Stimulated activated CD4-positive, alpha-beta T cell treated with anti-CD3 and anti-CD28 coated beads, Interleukin-4, amount 100 ng/mL, for 4 hours (primary cell): ENCODE results near the gene SELENOK.

Source experiments
- DNase-seq, 2 experiments: peaks; one replicate each; pipeline ENCODE4 v3.0.0-alpha.2; 2020

The SELENOK gene

DNA sequence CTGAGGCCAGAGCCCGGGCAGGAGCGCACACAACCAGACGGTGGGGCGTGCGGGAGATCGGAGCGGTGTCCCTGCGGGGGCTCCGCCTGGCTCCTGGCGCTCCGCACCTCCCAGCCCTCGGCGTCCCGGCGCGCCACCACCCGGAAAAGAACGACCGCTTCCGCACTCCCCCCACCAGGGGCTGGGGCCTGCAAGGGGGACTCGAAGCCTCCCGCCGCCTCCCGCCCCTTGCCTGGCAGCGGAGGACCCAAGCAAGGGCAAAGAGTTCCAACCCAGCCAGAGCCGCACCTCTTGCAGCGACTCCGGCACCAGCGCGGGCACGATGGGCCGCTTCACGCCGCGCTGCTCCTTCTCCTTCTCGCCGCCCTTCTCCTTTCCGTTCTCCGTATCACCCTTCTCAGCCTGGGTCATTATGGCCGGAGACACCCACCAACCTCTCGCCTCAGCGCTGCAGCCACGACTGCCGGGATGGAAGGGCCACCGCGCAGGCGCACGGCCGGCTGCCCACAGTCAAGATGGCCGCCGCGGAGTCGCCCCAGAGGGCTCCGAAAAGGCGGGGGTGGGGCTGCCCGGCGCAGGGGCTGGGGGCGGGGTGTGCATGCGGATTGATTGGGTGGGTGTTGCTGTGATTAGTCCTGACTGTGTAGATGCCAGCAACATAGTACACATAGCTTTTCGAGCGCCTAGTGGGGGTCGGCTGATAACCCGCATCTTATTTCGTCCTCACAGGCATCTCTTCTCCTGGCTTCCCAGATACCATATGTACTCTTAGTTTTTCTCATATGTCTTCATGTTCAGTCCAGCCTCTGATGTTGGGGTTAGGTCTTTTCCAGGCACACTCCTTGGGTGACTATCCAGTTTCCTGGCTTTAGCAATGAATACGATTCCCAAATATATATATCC is 9.7 kb downstream of the SELENOK start, which contains the start of gene ACTR8:
Gene ACTR8, minus strand, starts transcription at position 462 of the 903 bp plus-strand sequence. Its CDS starts 51 bp downstream, at position 411.
- DNase-seq, result peak; percentile 85 to 86

GRCh38 chr3:53880396-53881345 is 11.0 kb downstream of the SELENOK start:
- no peak for DNase-seq

DNA sequence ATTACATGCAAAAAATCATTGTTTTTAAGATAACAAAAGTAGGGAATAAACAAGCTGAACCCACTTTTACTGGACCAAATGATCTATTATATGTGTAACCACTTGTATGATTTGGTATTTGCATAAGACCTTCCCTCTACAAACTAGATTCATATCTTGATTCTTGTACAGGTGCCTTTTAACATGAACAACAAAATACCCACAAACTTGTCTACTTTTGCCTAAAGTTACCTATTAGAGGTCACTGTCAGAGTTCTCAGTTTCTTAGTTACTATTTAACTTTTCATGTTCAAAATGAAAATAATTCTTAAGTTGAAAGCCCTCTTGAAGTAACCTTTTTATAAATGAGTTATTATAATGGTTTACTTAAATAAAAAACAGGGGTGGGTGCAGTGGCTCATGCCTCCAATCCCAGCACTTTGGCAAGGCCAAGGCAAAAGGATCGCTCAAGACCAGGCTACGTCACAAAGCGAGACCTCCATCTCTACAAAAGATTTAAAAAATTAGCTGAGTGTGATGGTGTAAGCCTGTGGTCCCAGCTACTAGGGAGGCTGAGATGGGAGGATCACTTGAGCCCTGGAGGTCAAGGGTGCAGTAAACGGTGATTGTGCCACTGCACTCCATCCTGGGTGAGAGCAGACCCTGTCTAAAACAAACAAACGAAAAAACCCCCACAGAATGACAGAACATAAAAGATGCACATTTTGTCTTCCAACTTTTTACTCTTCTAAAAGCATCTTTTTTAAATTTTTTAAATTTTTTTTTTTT is 25.7 kb downstream of the SELENOK start:
- DNase-seq, result no peak

DNA sequence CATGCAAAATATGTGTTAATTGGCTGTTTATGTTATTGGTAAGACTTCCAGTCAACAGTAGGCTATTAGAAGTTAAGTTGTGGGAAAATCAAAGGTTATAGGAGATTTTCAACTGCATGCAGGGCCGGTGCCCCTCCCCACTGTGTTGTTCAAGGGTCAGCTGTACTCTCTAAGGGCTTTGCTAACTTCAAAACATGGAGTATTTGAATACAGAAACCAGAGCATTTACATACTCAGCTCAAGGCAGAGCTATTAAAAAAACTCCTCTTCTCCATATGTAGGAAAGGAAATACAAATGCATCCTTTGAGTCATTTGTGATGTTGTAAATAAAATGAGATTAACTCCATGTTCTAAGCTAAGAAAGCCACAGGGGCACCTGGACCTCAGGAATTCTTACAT is 28.5 kb downstream of the SELENOK start:
- no peak for DNase-seq

DNA sequence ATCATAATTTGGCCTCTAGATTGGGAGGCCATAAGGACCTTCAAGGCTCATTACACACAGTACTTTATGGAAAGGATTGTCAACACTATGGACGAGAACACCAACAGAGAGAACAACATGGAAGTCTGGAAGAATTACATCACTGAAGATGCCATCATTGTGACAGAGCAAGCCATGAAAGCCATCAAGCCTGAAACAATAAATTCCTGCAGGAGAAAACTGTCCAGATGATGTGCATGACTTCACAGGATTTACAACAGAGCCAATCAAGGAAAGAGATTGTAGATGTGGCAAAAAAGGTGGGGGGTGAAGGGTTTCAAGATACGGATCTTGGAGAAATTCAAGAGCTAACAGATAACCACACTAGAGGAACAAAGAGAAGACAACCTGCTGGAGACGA is 29.4 kb downstream of the SELENOK start:
- no peak for DNase-seq

DNA sequence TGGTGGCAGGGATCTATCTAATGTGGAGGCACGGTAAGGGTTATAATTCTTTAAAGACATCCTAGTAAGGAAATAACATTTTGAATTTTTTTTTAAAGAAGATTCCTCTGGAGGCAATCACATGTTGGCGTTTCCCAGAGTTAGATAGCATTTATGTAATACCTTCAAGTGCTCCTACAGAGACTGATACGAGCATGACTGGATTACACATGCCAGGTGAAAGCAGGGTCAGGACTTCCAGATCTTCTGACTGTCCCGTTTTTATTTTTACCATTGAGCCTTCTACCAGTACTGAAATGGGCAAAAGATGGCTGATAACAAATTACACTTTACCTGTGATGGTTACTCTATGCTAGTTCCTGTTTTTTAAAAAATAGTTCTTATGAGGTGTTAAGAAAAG is 31.5 kb downstream of the SELENOK start:
- DNase-seq, result no peak

DNA sequence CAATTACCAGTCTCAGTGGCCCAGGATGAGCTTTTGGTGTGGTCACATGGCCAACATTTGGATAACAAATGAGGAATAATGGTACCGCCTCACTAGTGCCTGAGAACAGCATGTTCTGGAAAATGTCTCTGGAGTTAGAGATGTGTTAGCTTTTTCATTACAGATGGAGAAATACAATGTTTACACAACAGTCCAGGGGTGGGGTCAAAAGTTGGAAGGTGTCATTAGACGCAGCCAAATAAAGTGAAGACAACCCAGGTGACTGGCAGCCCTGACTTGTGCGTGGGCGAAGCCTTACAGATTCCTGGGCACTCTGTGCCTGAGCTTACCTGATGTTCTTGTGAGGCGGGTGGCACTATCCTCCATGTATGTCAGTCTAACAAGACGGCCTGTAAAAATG is 32.5 kb downstream of the SELENOK start:
- DNase-seq, result no peak

GRCh38 chr3:53858096-53858741 is 33.4 kb downstream of the SELENOK start:
- no peak for DNase-seq

DNA sequence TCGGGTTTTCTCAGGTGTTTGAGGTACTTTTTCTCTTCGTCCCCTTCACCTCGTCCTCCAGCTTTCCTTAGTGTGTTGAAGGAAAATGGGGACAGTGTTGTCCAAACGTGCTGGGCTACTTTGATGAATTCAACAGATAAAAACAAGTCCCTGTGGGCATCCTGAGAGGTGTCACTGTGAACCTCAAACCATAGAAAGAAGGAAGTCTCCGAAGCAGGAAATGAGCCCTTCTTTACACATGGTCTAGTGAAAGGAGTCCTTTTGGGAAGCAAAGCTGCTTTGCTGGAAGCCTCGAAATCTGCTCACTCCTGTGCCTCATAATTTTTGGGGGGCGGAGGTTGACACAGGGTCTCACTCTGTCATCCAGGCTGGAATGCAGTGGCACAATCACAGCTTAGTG is 34.7 kb downstream of the SELENOK start:
- no peak for DNase-seq

DNA sequence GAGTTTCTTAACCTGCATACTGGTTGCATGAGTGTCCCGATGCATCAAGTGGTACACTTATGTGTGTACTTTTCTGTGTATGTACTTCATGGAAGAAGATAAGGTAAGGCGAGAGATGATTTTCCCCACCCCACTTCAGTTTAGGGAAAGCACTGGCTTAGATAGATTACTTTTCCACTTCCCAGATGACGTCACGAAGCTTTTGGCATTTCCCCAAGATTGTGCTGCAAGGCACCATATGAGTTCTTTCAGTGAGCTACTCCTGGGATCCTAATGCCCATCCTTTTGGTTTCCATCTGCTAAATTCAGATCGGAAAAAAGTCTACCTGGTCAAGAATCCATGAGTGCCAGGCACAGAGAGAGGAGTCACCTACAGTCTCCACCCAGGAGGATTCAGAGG is 40.8 kb downstream of the SELENOK start:
- no peak for DNase-seq

DNA sequence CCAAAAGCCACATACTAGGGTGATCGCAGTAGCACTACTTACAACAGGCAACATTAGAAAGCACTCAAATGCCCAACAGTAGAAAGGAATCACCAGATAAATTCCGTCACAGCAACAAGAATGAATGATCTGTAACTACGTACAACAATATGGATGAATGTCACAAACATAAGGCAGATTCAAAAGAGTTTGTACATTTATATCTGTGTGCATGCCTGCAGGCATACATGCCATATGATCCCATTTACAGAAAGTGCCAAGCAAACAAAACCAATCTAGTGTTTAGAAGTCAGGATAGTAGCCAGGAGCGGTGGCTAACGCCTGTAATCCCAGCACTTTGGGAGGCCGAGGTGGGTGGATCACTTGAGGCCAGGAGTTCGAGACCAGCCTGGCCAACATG is 41.7 kb downstream of the SELENOK start:
- no peak for DNase-seq

DNA sequence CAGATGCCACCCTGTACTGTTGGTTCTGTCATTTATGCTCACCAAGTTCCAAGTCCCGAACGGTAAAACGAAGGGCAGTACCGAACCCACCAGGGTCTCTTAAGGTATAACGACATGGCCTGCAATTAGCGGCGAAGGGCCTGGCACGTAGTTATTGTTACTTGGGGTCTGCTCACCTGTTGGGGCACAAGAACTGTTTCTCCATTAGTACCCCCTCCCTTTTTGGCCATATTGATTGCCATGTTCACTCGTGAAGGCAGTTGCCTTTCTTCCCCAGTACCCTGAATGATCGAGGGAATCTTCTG is 44.9 kb downstream of the SELENOK start:
- no peak for DNase-seq

DNA sequence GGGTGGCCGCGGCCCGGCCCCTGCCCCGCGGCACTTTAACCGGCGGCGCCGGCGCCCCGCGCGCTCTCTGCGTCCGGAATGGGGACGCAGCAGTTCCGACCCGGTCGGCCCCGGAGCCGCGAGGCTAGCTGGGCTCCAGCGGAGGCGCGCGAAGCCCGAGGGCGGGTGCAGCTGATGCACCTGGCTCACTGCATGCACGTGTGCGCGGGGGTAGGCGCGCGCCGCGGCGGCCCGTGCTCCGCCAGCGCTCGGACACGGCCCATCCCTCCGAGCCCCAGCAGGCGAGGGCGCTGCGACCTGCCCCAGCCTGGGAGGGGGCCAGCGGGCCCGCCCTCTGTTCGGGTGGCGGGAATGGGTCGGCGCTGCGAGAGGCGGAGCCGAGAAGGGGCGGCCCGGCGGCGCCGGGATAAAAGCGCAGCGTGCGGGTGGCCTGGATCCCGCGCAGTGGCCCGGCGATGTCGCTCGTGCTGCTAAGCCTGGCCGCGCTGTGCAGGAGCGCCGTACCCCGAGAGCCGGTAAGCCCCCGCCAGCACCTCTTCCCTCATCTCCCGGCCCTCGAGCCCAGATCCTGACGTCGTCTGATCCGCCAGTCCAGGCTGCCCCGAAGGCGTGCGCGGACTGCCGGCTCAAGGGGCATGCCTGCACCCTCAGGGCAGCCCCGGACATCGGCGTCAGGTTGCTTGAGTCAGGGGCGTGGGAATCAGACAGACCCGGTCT is 45.4 kb downstream of the SELENOK start, which contains the start of the genes CHDH and IL17RB:
Gene CHDH, minus strand, starts transcription at position 286 of the 717 bp plus-strand sequence. CDS start 22,411 bp downstream, outside the sequence.
Gene IL17RB, plus strand, starts transcription at position 435 of the 717 bp plus-strand sequence. Its CDS starts 21 bp downstream, at position 456.
- DNase-seq, result peak in 1 of 2 experiments; percentile 4

- no peak for DNase-seq
Measured at GRCh38 chr3:53845881-53846133, 45.9 kb downstream of the SELENOK start.

DNA sequence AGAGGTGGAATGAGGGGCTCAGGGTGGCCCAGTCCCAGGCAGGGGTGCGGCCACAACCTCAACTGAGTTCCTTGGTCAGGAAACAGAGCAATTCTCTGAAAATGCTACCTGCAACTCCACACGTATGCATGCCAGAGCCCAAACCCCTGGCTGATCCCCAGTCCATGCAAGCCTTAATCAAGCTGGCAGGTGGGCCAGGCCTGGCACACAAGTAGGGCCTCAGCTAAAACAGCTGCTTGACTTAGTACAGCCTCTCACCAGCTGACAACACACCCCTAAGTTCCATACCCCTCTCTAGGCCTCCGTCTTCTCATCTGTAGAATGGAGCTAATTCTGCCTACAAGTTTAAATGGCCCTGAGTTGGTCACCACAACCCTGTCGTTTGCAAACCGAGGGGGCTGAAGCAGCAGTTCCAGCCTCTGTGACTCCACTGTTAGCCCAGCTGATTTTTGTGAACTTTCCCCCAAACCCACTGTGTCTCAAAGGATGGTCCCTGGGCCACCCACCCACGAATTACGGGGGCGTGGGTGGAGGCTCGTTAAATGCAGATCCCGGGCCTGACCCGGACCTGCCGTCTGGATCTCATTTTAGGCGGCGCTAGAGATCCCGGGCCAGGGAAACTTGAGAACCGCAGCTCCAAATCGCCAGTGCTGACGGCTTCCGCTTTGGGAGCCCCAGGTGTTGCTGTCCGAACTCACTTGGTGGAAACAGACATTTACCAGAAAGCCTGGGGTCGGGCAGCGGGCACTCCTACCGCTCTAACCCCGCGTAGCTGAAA is 46.4 kb downstream of the SELENOK start:
- DNase-seq, result no peak

GRCh38 chr3:53844262-53845102 is 47.2 kb downstream of the SELENOK start:
- DNase-seq, result no peak

- no peak for DNase-seq
Measured at GRCh38 chr3:53843195-53844177, 48.2 kb downstream of the SELENOK start.

DNA sequence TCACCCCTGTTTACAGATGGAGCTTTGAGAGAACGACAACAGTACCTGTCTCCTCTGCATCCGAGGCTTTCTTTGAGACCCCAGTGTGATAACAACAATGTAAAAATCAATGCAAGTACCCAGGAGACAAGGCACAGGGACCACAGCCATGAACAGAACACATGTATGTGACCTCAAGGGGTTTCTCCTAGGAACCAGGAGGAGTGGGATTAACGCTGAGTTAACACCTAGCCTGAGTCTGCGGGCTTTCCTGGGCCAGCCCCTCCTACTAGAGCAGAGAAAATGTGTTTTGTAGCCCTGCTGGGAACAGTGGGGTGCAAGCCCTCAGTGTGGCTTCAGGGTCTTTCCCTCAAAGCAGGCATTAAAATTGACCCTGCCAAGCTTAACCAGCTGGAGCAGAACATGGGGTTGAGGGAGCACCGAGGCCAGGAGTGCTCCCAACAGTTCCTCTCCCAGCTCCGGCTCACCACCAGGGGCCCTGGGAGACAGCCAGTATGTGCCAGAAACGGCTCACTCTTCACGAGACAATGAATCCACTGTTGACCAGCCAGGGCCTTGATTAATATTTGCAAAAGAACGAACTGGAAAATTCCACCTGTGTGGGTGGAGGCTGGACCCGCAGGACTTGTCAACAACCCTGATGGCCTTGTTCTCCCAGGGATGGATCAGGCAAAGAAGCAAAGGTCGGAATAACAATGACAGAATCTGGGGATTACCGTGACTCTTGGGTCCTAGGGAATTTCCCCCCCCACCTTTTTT is 49.0 kb downstream of the SELENOK start:
- DNase-seq, result no peak
